OCI-LY7 (cell line): ENCODE measurements around the gene TOP3A.

Experiments
- CTCF ChIP-seq: fragments of 200-600 bp; sonication (generic); conservative IDR thresholded peaks from 2 replicates; pipeline ENCODE4 v1.5.1; 2014; ENCODE audit warnings: mild to moderate bottlenecking, antibody characterized with exemption, low read length, moderate library complexity, mixed read lengths
- EZH2phosphoT487 ChIP-seq: fragments of 200-600 bp; sonication (generic); IDR thresholded peaks from 2 replicates; pipeline ENCODE4 v1.6.1; 2018; ENCODE audit warnings: low read depth, borderline replicate concordance, mild to moderate bottlenecking, mixed run types, antibody characterized with exemption, low read length, moderate library complexity, mixed read lengths

DNA sequence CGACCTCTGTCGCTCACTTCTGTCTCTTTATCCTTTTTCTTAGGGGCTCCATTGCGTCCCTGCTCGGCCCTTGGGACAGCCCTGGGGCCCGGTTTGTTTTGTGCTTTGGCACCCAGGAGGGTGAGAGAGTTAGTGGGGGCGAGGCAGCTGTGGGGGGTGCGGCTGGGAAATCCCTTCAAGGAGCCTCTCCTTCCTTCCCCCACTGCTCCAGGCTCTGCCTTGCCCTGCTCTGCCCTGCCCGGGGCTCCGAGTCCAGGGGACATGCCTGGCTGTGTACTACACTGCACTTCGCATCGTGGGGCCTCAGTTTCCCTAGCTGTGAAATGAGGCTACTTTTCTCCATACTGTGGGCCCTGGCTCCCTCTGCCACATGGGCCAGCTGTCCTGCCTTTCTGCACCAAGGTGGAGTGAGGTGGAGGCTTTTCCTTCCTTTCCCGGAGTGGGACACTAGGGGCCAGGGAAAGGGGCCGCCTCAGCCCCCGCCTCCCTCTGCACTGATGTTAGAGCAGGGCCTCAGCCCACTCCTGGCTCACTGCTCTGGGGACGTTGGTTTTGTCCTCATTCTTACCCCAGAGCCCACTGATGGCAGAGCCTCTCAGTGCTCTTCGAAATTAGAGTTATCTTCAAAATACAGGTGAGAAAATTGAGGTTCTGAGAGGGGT lies 88.4 kb downstream of the TOP3A start:
- no peak for TF ChIP-seq CTCF
- TF ChIP-seq EZH2phosphoT487 = no peak
